Activated T-cell treated with anti-CD3 and anti-CD28 coated beads for 48 hours (primary cell): ENCODE data around the gene KIR3DL3.
"Not testable (repeated sequence)": the region's sequence is repeated elsewhere in the genome, so short reads cannot be mapped to it uniquely, and the experiment has no call there.

Experiments
- DNase-seq: peaks from one replicate; pipeline ENCODE4 v3.0.0-alpha.2; 2020; ENCODE audit warnings: low read depth

KIR3DL3 gene

DNA sequence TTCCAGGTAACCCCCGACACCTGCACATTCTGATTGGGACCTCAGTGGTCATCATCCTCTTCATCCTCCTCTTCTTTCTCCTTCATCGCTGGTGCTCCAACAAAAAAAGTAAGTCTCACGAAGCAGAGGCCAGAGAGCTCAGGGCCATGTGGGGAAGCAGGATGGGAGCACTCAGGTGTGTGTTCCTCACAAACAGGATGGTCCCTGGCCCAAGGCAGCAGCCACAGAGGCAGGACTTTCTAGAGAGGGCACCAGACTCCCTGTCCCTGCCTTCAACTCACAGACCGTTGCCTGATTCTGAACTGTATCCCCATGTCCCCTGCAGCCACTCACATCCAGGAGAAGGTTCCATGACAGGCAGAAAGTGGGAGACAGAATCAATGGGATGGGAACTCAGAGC, 58.7 kb downstream of the KIR3DL3 start:
- DNase-seq: not testable (repeated sequence)
